GM18511 (cell line): Measurements from ENCODE around the gene PRR7.
"Not testable (repeated sequence)": the region's sequence is repeated elsewhere in the genome, so short reads cannot be mapped to it uniquely, and the experiment has no call there.

Experiments
- ATAC-seq: cut with Tn5 transposase; IDR thresholded peaks from one replicate; pipeline ENCODE4 v1.9.1; 2021; ENCODE audit warnings: mild to moderate bottlenecking, moderate library complexity; ENCODE audit not compliant: unreplicated experiment

The PRR7 gene

GRCh38 chr5:177446200-177447065 is at the start of gene PRR7:
Gene PRR7 (plus strand): TSS chr5:177446814. CDS start chr5:177455068, 8,254 bp downstream.
- ATAC-seq: peak; percentile 58

GRCh38 chr5:177397875-177398390 is 48.7 kb upstream of the PRR7 start:
- ATAC-seq: no peak

GRCh38 chr5:177399997-177400868 is 46.4 kb upstream of the PRR7 start, which contains the start of gene PFN3:
Gene PFN3 (minus strand): TSS chr5:177400661. CDS start chr5:177400576, 85 bp downstream.
- ATAC-seq: no peak

GRCh38 chr5:177402271-177403043 is 44.2 kb upstream of the PRR7 start:
- no peak for ATAC-seq

- peak; percentile 34 for ATAC-seq
Measured at GRCh38 chr5:177403102-177403791, 43.4 kb upstream of the PRR7 start.

GRCh38 chr5:177403792-177404640 is 42.6 kb upstream of the PRR7 start:
- ATAC-seq: peak; percentile 87

- ATAC-seq: no peak
Measured at GRCh38 chr5:177404641-177405179, 41.9 kb upstream of the PRR7 start.

- ATAC-seq: no peak
Measured at GRCh38 chr5:177405312-177405711, 41.3 kb upstream of the PRR7 start.

GRCh38 chr5:177405805-177406204 is 40.8 kb upstream of the PRR7 start:
- ATAC-seq: no peak

GRCh38 chr5:177409043-177409801 is 37.4 kb upstream of the PRR7 start, which contains the start of gene F12:
Gene F12 (minus strand): TSS chr5:177409564. CDS start chr5:177409527, 37 bp downstream.
- ATAC-seq: no peak

GRCh38 chr5:177410575-177410974 is 36.0 kb upstream of the PRR7 start:
- no peak for ATAC-seq

- ATAC-seq: peak; percentile 81
Measured at GRCh38 chr5:177412603-177413233, 33.9 kb upstream of the PRR7 start.

GRCh38 chr5:177414481-177414880 is 32.1 kb upstream of the PRR7 start:
- no peak for ATAC-seq

GRCh38 chr5:177417081-177417480 is 29.5 kb upstream of the PRR7 start:
- ATAC-seq: not testable (repeated sequence)

- no peak for ATAC-seq
Measured at GRCh38 chr5:177419046-177419445, 27.6 kb upstream of the PRR7 start.

- ATAC-seq: not testable (repeated sequence)
Measured at GRCh38 chr5:177420472-177420871, 26.1 kb upstream of the PRR7 start.

GRCh38 chr5:177421062-177421798 is 25.4 kb upstream of the PRR7 start:
- no peak for ATAC-seq
